GM23248 (cell line): ENCODE measurements around the gene PIGO. TPM values are rescaled to one million over a fixed set of nuclear protein-coding genes. Genes with fewer than 3 reads are reported as not detected.

Experiments used
- DNase-seq: peaks from one replicate; pipeline ENCODE4 v3.0.0-alpha.2; 2015
- H2AFZ ChIP-seq: fragments of 200-600 bp; sonication (generic); 2 replicates; pipeline ENCODE4 v1.6.1; 2016; ENCODE audit warnings: antibody characterized with exemption
- H3F3A ChIP-seq: fragments of 200-600 bp; sonication (generic); 2 replicates; pipeline ENCODE4 v1.6.1; 2016; ENCODE audit warnings: mild to moderate bottlenecking, antibody characterized with exemption, mixed run types; ENCODE audit not compliant: insufficient read depth
- H3K27ac ChIP-seq: fragments of 200-600 bp; sonication (generic); 2 replicates; pipeline ENCODE4 v1.5.1; 2016; ENCODE audit warnings: mild to moderate bottlenecking
- H3K27me3 ChIP-seq: fragments of 200-600 bp; sonication (generic); replicated peaks from 2 replicates; pipeline ENCODE4 v1.6.1; 2016; ENCODE audit warnings: mild to moderate bottlenecking; ENCODE audit not compliant: insufficient read depth
- H3K36me3 ChIP-seq: fragments of 200-600 bp; sonication (generic); 2 replicates; pipeline ENCODE4 v1.6.1; 2016; ENCODE audit warnings: low read depth, mild to moderate bottlenecking
- H3K4me1 ChIP-seq: fragments of 200-600 bp; sonication (generic); 2 replicates; pipeline ENCODE4 v1.6.1; 2016; ENCODE audit warnings: mild to moderate bottlenecking; ENCODE audit not compliant: insufficient read depth
- H3K4me2 ChIP-seq: fragments of 200-600 bp; sonication (generic); one replicate; pipeline ENCODE4 v1.6.1; 2016; ENCODE audit warnings: mild to moderate bottlenecking; ENCODE audit not compliant: unreplicated experiment
- H3K4me3 ChIP-seq: fragments of 200-600 bp; sonication (generic); 2 replicates; pipeline ENCODE4 v1.5.1; 2016; ENCODE audit warnings: mild to moderate bottlenecking
- H3K79me2 ChIP-seq: fragments of 200-600 bp; sonication (generic); 2 replicates; pipeline ENCODE4 v1.6.1; 2016; ENCODE audit warnings: mild to moderate bottlenecking; ENCODE audit not compliant: insufficient read depth
- H3K9ac ChIP-seq: fragments of 200-600 bp; sonication (generic); 2 replicates; pipeline ENCODE4 v1.6.1; 2016; ENCODE audit warnings: mild to moderate bottlenecking
- H3K9me2 ChIP-seq: fragments of 200-600 bp; sonication (generic); 2 replicates; pipeline ENCODE4 v1.6.1; 2016; ENCODE audit warnings: mixed run types, mild to moderate bottlenecking, moderate library complexity; ENCODE audit not compliant: insufficient read depth
- H3K9me3 ChIP-seq: fragments of 200-600 bp; sonication (generic); one replicate; pipeline ENCODE4 v1.6.1; 2017; ENCODE audit warnings: low read depth
- H4K20me1 ChIP-seq: fragments of 200-600 bp; sonication (generic); 2 replicates; pipeline ENCODE4 v1.6.0; 2016; ENCODE audit not compliant: insufficient read depth
- EZH2 ChIP-seq: fragments of 200-600 bp; sonication (generic); IDR thresholded peaks from 2 replicates; pipeline ENCODE4 v1.6.1; 2018; ENCODE audit warnings: antibody characterized with exemption, mild to moderate bottlenecking; ENCODE audit not compliant: insufficient read depth, poor library complexity, severe bottlenecking
- EZH2phosphoT487 ChIP-seq: fragments of 200-600 bp; sonication (generic); IDR thresholded peaks from 2 replicates; pipeline ENCODE4 v1.6.1; 2018; ENCODE audit warnings: antibody characterized with exemption, moderate library complexity, mild to moderate bottlenecking, low read depth; ENCODE audit not compliant: insufficient read depth
- WGBS, 2 experiments: methylation state at CpG; one replicate each; pipeline ENCODE4 v1.1.6; 2015 to 2017; ENCODE audit warnings: low lambda C conversion rate in 2 of 2, low coverage in 1 of 2; ENCODE audit errors: missing lambda C conversion rate in 2 of 2; 5-methylcytosine and 5-hydroxymethylcytosine counted together
- in situ Hi-C: fragments of 300-500 bp; cut with MboI; formaldehyde crosslinking; loops from 2 replicates; pipeline ENCODE4 v1.15.0; 2020
- polyA plus RNA-seq: library from polyadenylated mRNA; unstranded; fragments of >200 nt; fragmentation: Nextera tagmentation; extraction: Ambion mirVana; gene quantifications from 2 replicates; pipeline ENCODE4 v1.2.1, GENCODE V29; 2016
- total RNA-seq: library from RNA; depleted of rRNA; stranded (reverse); fragments of >200 nt; shearing (Covaris generic); gene quantifications from 2 replicates; pipeline ENCODE4 v1.2.3, GENCODE V29; 2014

Gene PIGO
- total and polyA plus RNA-seq, 2 experiments from 2014 or later, result 17.4 to 18.6 TPM

GRCh38 chr9:35108946-35109575 is 12.7 kb upstream of the PIGO start:
- Histone ChIP-seq H3K9ac (peak overlapping the region; percentile 95; the same call in 1 of the 2 replicates), H3K27me3 (no peaks in the 10 kb centered on the region), H3K4me1 (peaks cover 31% of the 10 kb centered on the region), H3K36me3 (peaks cover 30% of the 10 kb centered on the region; the same call in 1 of the 2 replicates), H3K4me3 (0 out of 2 replicates have a peak overlapping the region, but pooled peaks have one; percentile 89), H3K79me2 (peaks cover 72% of the 10 kb centered on the region), H2AFZ (no peak overlapping the region), H3F3A (peaks cover 30% of the 10 kb centered on the region), H4K20me1 (no peaks in the 10 kb centered on the region), H3K27ac (no peak overlapping the region; the same call in 1 of the 2 replicates), H3K4me2 (peak overlapping the region; percentile 97), H3K9me3 (no peaks in the 10 kb centered on the region), H3K9me2 (no peaks in the 10 kb centered on the region)
- TF ChIP-seq EZH2 (no peak), EZH2phosphoT487 (no peak)
- in situ Hi-C loops, result no loop called here
- DNase-seq, result no peak
- 63 to 69% methylated on average over 8 of the region's 8 CpGs for WGBS, 2 experiments

GRCh38 chr9:35108461-35108860 is 12.1 kb upstream of the PIGO start:
- no peak for TF ChIP-seq EZH2
- TF ChIP-seq EZH2phosphoT487, result no peak

GRCh38 chr9:35107297-35108290 is 11.2 kb upstream of the PIGO start:
- no peaks in the 10 kb centered on the region for H3K9me2 ChIP-seq
- peaks cover 68% of the 10 kb centered on the region for H3K79me2 ChIP-seq
- peaks cover 28% of the 10 kb centered on the region for H3F3A ChIP-seq
- no peaks in the 10 kb centered on the region for H3K9me3 ChIP-seq
- WGBS, 2 experiments, result 68% methylated on average over 14 to 18 of the region's 18 CpGs
- no peak for DNase-seq
- no peak overlapping the region for H3K27ac ChIP-seq
- in situ Hi-C loops, result no loop called here
- no peak overlapping the region for H3K9ac ChIP-seq
- TF ChIP-seq EZH2 (no peak), EZH2phosphoT487 (no peak)
- H3K4me2 ChIP-seq, result no peak overlapping the region
- no peak overlapping the region for H2AFZ ChIP-seq
- H3K4me1 ChIP-seq, result peaks cover 22% of the 10 kb centered on the region
- no peaks in the 10 kb centered on the region for H3K27me3 ChIP-seq
- peaks cover 30% of the 10 kb centered on the region; the same call in 1 of the 2 replicates for H3K36me3 ChIP-seq
- H4K20me1 ChIP-seq, result no peaks in the 10 kb centered on the region
- H3K4me3 ChIP-seq, result no peak overlapping the region

More at GRCh38 chr9:35108461-35108860, 12.1 kb upstream of the PIGO start:
- H3K9ac ChIP-seq, result no peak overlapping the region
- peaks cover 72% of the 10 kb centered on the region for H3K79me2 ChIP-seq
- no peak overlapping the region for H3K4me2 ChIP-seq
- H3K27me3 ChIP-seq, result no peaks in the 10 kb centered on the region
- no peak for DNase-seq
- no peak overlapping the region for H3K4me3 ChIP-seq
- peaks cover 28% of the 10 kb centered on the region for H3K4me1 ChIP-seq
- no peaks in the 10 kb centered on the region for H3K9me2 ChIP-seq
- H3K36me3 ChIP-seq, result peaks cover 30% of the 10 kb centered on the region; the same call in 1 of the 2 replicates
- H4K20me1 ChIP-seq, result no peaks in the 10 kb centered on the region
- peaks cover 32% of the 10 kb centered on the region for H3F3A ChIP-seq
- 75 to 80% methylated on average over 6 of the region's 6 CpGs for WGBS, 2 experiments
- no peak overlapping the region for H2AFZ ChIP-seq
- H3K27ac ChIP-seq, result no peak overlapping the region
- H3K9me3 ChIP-seq, result no peaks in the 10 kb centered on the region
- in situ Hi-C loops, result no loop called here

- peaks cover 19% of the 10 kb centered on the region for H3K4me1 ChIP-seq
- H3K36me3 ChIP-seq, result peaks cover 30% of the 10 kb centered on the region; the same call in 1 of the 2 replicates
- H3K9ac ChIP-seq, result no peak overlapping the region
- no peak overlapping the region for H3K27ac ChIP-seq
- TF ChIP-seq EZH2phosphoT487 (no peak), EZH2 (no peak)
- H3K79me2 ChIP-seq, result peaks cover 79% of the 10 kb centered on the region
- no peak overlapping the region for H2AFZ ChIP-seq
- no peaks in the 10 kb centered on the region for H4K20me1 ChIP-seq
- no peak for DNase-seq
- H3K9me3 ChIP-seq, result no peaks in the 10 kb centered on the region
- in situ Hi-C loops, result no loop called here
- H3K4me2 ChIP-seq, result no peak overlapping the region
- H3K27me3 ChIP-seq, result no peaks in the 10 kb centered on the region
- H3K9me2 ChIP-seq, result no peaks in the 10 kb centered on the region
- WGBS, 2 experiments, result 86 to 89% methylated on average over 7 of the region's 7 CpGs
- H3F3A ChIP-seq, result peaks cover 20% of the 10 kb centered on the region
- H3K4me3 ChIP-seq, result no peak overlapping the region
Measured at GRCh38 chr9:35106343-35106730, 9.9 kb upstream of the PIGO start.
